Mammary epithelial cell (primary cell): Measurements from ENCODE around the gene MFGE8.

Experiments used
- EZH2 ChIP-seq: IDR thresholded peaks from 2 replicates; pipeline ENCODE4 v1.6.1; 2012; ENCODE audit warnings: low read length, inconsistent platforms, borderline replicate concordance
- TF ChIP-seq, protein P1 (sequence below), 2 donors: IDR thresholded peaks in 1 of 2; conservative IDR thresholded peaks in 1 of 2; 2 replicates each; pipeline ENCODE4 v1.5.1; 2011 to 2012; ENCODE audit warnings: inconsistent platforms in 2 of 2, low read length in 2 of 2, mild to moderate bottlenecking in 2 of 2, control low read depth in 1 of 2, low read depth in 1 of 2; ENCODE audit not compliant: insufficient read depth in 1 of 2; ENCODE audit errors: extremely low read depth in 1 of 2

DNA sequence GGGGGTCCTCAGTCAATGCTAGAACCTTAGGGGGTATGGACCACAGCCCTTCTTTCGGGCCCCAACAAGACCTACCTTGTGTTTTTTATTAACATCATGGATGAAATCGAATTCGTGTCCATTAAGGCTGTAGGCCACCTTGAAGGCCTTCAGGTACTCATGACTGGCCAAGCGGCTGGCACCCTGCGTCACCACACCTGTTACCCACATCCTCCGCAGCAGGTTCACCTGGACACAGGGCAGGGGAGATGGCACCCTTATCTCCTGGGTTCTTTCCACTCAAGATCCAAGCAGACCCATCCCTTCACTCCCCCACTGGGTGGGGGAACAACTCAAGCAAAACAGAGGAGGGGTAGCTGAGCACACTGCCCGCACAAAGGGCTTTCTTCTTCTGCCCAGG lies 6.6 kb downstream of the MFGE8 start:
- TF ChIP-seq, protein P1, sequence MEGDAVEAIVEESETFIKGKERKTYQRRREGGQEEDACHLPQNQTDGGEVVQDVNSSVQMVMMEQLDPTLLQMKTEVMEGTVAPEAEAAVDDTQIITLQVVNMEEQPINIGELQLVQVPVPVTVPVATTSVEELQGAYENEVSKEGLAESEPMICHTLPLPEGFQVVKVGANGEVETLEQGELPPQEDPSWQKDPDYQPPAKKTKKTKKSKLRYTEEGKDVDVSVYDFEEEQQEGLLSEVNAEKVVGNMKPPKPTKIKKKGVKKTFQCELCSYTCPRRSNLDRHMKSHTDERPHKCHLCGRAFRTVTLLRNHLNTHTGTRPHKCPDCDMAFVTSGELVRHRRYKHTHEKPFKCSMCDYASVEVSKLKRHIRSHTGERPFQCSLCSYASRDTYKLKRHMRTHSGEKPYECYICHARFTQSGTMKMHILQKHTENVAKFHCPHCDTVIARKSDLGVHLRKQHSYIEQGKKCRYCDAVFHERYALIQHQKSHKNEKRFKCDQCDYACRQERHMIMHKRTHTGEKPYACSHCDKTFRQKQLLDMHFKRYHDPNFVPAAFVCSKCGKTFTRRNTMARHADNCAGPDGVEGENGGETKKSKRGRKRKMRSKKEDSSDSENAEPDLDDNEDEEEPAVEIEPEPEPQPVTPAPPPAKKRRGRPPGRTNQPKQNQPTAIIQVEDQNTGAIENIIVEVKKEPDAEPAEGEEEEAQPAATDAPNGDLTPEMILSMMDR (conservative IDR thresholded peaks at IDR 0.05 in 1 of 2, IDR thresholded peaks at IDR 0.05 in 1 of 2; ENCODE audit: extremely low read depth in 1 of 2, insufficient read depth in 1 of 2, low read depth in 1 of 2, low read length in 2 of 2): no peak
- TF ChIP-seq EZH2: no peak
